ENCODE results near the gene MRM2.

The MRM2 gene

DNA sequence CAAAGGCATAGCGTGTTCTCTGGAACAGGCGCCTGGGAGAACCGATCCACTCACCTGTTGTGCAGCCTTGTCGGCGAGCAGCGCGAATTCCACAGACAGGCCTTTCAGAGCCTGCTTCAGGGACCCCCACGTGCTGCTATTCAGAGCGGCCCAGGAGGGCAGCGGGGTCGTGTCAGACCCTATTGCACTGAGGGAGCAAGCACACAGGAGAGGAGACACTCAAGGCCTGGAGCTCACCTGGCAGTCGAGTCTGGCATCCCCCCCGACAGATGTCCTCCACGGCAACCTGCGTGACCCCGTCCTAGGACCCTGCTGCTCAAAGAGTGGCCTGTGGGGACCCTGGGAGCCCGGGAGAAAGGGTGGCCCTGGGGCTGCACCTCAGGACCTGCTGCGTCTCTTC lies 21.2 kb upstream of the MRM2 start:
- Mint-ChIP-seq H3K9me3 (peaks cover 5% of the 10 kb centered on the region), H3K4me3 (no peak overlapping the region), H3K36me3 (ENCODE audit: low read depth) (peaks cover 45% of the 10 kb centered on the region), H3K27ac (no peak overlapping the region), H3K27me3 (ENCODE audit: low read depth, poor library complexity) (no peaks in the 10 kb centered on the region), H3K4me1 (peaks cover 20% of the 10 kb centered on the region)
- DNase-seq = no peak
- TF ChIP-seq, protein P1, sequence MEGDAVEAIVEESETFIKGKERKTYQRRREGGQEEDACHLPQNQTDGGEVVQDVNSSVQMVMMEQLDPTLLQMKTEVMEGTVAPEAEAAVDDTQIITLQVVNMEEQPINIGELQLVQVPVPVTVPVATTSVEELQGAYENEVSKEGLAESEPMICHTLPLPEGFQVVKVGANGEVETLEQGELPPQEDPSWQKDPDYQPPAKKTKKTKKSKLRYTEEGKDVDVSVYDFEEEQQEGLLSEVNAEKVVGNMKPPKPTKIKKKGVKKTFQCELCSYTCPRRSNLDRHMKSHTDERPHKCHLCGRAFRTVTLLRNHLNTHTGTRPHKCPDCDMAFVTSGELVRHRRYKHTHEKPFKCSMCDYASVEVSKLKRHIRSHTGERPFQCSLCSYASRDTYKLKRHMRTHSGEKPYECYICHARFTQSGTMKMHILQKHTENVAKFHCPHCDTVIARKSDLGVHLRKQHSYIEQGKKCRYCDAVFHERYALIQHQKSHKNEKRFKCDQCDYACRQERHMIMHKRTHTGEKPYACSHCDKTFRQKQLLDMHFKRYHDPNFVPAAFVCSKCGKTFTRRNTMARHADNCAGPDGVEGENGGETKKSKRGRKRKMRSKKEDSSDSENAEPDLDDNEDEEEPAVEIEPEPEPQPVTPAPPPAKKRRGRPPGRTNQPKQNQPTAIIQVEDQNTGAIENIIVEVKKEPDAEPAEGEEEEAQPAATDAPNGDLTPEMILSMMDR (IDR thresholded peaks at IDR 0.05) = no peak

DNA sequence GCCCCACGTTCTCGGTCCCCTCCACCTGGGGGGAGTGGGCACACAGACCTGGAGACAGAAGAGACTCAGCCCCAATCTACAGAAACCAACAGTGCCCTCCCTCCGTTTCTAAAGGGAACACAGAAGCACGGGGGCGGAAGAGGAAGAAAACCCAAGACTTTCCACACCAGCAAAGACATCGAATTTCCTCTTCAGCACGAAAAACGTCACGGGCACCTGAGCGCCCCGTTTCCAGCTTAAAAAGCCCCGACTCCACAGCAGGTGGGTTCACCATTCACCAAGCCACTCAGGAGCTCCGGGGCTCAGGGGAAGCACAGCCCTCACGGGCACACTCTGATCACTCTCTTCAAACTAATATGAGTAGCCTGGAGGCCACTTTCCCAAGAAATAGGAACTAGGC lies 19.6 kb upstream of the MRM2 start:
- Mint-ChIP-seq H3K9me3 (peaks cover under 1% of the 10 kb centered on the region), H3K27me3 (ENCODE audit: low read depth, poor library complexity) (no peaks in the 10 kb centered on the region), H3K36me3 (ENCODE audit: low read depth) (peaks cover 40% of the 10 kb centered on the region), H3K4me1 (peaks cover 20% of the 10 kb centered on the region), H3K4me3 (no peak overlapping the region), H3K27ac (peak overlapping the region; percentile 25)
- TF ChIP-seq, protein P1 (IDR thresholded peaks at IDR 0.05) = no peak
- no peak for DNase-seq

- H3K27me3 Mint-ChIP-seq (ENCODE audit: low read depth, poor library complexity) = no peaks in the 10 kb centered on the region
- H3K36me3 Mint-ChIP-seq (ENCODE audit: low read depth) = peaks cover 37% of the 10 kb centered on the region
- no peaks in the 10 kb centered on the region for H3K9me3 Mint-ChIP-seq
- H3K4me1 Mint-ChIP-seq = peaks cover 20% of the 10 kb centered on the region
- no peak overlapping the region for H3K4me3 Mint-ChIP-seq
- TF ChIP-seq, protein P1 (IDR thresholded peaks at IDR 0.05) = no peak
- DNase-seq = no peak
- H3K27ac Mint-ChIP-seq = no peak overlapping the region
Measured at GRCh38 chr7:2260820-2261219, 18.8 kb upstream of the MRM2 start.

DNA sequence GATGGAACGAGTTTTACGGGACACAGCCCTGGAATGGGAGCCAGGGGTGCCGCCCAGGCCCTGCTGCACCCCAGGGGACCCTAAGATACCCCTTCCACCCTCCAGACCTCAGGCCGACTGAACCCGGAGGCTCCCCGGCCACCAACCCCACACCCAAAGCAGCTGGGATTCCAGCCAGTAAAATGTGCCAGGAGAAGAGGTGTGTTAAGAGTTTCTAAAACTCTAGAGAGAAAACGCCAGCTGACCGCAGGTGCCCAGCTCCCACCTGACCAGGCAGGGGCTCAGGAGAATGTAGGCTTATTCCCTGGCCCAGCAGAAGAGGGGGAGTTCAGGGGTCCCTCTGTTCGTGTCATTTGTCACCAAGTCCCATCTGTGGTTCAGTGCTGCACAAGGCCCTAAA lies 17.5 kb upstream of the MRM2 start:
- peak overlapping the region; percentile 67 for H3K27ac Mint-ChIP-seq
- no peak overlapping the region for H3K4me3 Mint-ChIP-seq
- H3K36me3 Mint-ChIP-seq (ENCODE audit: low read depth) = peaks cover 26% of the 10 kb centered on the region
- H3K4me1 Mint-ChIP-seq = peaks cover 20% of the 10 kb centered on the region
- TF ChIP-seq, protein P1 (IDR thresholded peaks at IDR 0.05) = no peak
- no peak for DNase-seq
- H3K9me3 Mint-ChIP-seq = no peaks in the 10 kb centered on the region
- H3K27me3 Mint-ChIP-seq (ENCODE audit: low read depth, poor library complexity) = no peaks in the 10 kb centered on the region

DNA sequence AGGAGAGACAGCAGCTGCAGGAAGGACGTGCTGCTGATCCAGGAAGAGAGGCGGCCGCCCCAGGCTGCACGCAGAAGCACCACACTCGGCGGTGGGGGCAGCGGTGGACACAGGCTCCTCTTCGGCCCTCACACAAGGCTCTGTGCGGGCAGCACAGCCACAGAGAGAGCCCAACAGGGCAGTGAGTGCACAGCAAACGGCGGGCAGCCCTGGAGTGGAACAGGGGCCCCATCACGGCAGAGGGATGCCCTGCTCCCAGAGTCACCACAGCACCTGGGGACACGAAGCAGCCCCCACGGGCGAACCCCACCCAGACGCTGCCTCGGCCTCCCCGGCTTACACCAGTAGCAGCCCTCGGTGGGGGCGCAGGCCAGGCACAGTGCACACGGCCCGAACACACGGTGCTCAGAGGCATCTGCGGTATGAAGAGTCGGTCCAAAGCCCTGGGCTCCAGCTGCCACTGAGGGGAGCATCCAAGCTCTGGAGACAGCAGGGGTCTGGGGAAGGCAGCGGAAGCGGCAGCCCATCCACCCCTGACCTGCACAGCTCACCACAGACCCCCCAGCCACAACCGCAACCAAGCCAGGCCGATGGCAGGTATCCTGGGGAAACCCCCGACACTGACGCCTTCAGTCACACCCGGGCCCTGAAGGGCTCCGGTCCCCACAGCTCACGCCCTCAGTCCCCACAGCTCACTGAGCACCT lies 16.8 kb upstream of the MRM2 start:
- TF ChIP-seq, protein P1 (IDR thresholded peaks at IDR 0.05) = no peak
- peak overlapping the region; percentile 71 for H3K27ac Mint-ChIP-seq
- no peaks in the 10 kb centered on the region for H3K27me3 Mint-ChIP-seq (ENCODE audit: low read depth, poor library complexity)
- H3K36me3 Mint-ChIP-seq (ENCODE audit: low read depth) = peaks cover 20% of the 10 kb centered on the region
- H3K4me1 Mint-ChIP-seq = peaks cover 13% of the 10 kb centered on the region
- H3K9me3 Mint-ChIP-seq = no peaks in the 10 kb centered on the region
- no peak overlapping the region for H3K4me3 Mint-ChIP-seq
- DNase-seq = no peak

DNA sequence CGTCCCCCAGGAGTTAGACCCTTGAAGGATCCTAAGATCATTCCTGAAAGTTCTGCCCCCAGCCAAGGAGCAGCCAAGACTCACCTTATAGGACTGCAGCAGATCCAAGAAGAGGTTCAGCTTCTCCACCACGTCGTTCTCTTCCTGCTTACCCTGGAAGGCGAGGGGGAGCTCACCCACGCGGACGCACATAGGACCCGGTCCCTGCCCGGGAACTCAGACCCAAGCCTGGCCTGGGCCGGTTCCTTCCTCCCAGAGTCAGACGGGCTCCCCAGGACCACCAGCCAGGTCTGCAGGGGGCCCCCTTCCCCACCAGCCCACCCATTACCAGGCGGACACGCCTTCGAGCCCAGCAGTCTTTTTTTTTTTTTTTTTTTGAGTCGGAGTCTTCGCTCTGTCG lies 15.6 kb upstream of the MRM2 start:
- no peaks in the 10 kb centered on the region for H3K27me3 Mint-ChIP-seq (ENCODE audit: low read depth, poor library complexity)
- no peak overlapping the region for H3K4me3 Mint-ChIP-seq
- H3K27ac Mint-ChIP-seq = peak overlapping the region; percentile 72
- DNase-seq = no peak
- TF ChIP-seq, protein P1 (IDR thresholded peaks at IDR 0.05) = no peak
- H3K36me3 Mint-ChIP-seq (ENCODE audit: low read depth) = peaks cover 15% of the 10 kb centered on the region
- peaks cover 13% of the 10 kb centered on the region for H3K4me1 Mint-ChIP-seq
- no peaks in the 10 kb centered on the region for H3K9me3 Mint-ChIP-seq
